ENCODE results near the gene DNAH7. TPM values are rescaled to one million over a fixed set of nuclear protein-coding genes. Genes with fewer than 3 reads are reported as not detected.

The DNAH7 gene
- total and polyA plus RNA-seq, 2 of the 8 experiments (the other 6 are each of a cell fraction or from before 2014, with no cell fraction given) = 0.07 to 0.08 TPM

DNA sequence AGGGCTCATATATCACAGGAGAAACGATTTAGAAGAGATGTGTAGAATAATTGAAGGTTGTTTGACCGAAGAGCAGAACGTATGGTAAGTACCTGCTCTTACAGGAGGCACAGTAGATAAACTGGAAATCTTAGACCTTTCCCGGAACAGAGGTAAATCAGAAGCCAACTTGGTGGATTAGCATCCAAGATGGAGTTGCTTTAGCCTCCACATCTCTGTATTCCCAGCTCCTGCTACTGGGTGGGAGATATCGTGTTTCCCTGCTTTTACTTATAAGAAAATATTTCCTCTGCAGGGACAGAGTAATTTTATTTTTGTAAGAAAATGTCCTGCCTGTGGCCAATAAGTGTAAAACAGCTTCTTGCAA lies 247.1 kb downstream of the DNAH7 start (continued):
- TF ChIP-seq, protein P1, sequence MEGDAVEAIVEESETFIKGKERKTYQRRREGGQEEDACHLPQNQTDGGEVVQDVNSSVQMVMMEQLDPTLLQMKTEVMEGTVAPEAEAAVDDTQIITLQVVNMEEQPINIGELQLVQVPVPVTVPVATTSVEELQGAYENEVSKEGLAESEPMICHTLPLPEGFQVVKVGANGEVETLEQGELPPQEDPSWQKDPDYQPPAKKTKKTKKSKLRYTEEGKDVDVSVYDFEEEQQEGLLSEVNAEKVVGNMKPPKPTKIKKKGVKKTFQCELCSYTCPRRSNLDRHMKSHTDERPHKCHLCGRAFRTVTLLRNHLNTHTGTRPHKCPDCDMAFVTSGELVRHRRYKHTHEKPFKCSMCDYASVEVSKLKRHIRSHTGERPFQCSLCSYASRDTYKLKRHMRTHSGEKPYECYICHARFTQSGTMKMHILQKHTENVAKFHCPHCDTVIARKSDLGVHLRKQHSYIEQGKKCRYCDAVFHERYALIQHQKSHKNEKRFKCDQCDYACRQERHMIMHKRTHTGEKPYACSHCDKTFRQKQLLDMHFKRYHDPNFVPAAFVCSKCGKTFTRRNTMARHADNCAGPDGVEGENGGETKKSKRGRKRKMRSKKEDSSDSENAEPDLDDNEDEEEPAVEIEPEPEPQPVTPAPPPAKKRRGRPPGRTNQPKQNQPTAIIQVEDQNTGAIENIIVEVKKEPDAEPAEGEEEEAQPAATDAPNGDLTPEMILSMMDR (IDR thresholded peaks at IDR 0.05; ENCODE audit: control extremely low read depth in 1 of 3, insufficient read depth in 1 of 3, low read depth in 1 of 3, low read length in 3 of 3) = no peak
- no peak for TF ChIP-seq GTF2F1 (IDR thresholded peaks at IDR 0.05; ENCODE audit: borderline replicate concordance, low read depth, low read length)
- TF ChIP-seq GABPA (IDR thresholded peaks at IDR 0.05; ENCODE audit: borderline replicate concordance, insufficient read depth, low read length) = no peak
- TF ChIP-seq JUND (IDR thresholded peaks at IDR 0.05; ENCODE audit: low read length) = no peak
- no peak for TF ChIP-seq EGR1 (IDR thresholded peaks at IDR 0.05; ENCODE audit: borderline replicate concordance, low read depth, low read length)
- TF ChIP-seq RBBP5 (IDR thresholded peaks at IDR 0.05; ENCODE audit: borderline replicate concordance, low read depth, low read length) = no peak
- no peak for TF ChIP-seq NANOG (IDR thresholded peaks at IDR 0.05; ENCODE audit: insufficient read depth, low read depth, low read length, poor library complexity, severe bottlenecking)
